ENCODE results near the gene ADGRV1.

Gene ADGRV1

DNA sequence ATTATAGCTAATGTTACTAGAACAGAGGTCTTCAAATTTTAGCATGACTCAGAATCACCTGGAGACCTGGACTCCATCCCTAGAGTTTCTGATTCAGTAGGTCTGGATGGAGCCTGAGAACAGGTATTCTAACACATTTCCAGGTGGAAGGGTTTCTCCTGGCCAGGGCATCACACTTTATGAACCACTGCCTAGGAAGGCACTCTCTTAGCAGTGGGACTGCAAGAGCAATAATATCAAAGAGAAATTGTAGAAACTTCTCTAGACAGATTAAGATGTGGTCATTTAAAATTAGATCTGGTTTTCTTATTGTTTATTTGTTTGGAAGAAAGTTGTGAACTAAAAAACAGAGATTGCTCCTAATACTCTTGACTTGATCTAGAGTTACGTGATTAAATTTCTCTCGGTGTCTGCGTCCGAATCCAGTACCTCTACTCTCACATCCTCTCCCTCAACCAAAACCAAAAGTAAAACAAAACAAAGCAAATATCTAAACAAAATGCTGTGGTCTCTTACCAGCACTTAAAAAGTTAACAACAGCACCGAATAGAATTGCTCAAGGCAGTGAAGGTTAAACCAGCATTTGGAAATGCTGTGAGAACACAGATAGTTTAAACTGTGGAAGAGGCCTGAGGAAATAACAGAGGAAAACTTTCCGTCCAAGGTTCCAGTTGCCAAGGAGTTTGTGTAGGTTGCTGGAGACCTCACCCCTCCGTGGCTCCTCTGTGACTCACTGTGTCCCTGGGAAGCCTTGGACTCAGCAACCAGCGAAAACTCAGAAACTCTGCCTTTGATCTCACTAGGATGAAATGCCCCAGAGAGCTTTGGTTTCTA lies 631.1 kb downstream of the ADGRV1 start:
- in situ Hi-C loops (cut with HindIII; ENCODE audit: low pct_unique_long_range_greater_than_20kb, low sequenced_read_pairs), result no loop called here
- no peak for TF ChIP-seq JUND (IDR thresholded peaks at IDR 0.05; ENCODE audit: low read depth)
- DNase-seq (ENCODE audit: low read depth in 1 of 2, low spot score in 1 of 2), result peak in 1 of 2 experiments; percentile 5

DNA sequence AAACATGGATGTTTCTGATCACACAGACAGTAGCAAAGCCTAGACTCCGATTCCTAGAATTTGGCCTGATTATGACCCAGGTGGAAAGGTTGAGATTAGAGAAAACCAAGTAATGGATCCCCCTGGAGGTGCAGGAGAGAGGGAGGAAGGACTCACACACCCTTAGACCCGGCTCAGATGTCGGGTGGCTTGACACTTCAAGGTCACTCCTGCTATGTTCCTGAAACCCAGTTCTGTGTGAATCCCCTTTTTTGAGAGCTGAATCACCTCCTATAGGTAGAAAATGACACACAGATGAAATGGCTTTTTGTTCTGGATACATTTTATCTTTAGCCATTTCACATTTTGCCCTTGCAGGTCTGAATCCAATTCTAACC lies 631.7 kb downstream of the ADGRV1 start:
- TF ChIP-seq JUND (IDR thresholded peaks at IDR 0.05; ENCODE audit: low read depth), result no peak

DNA sequence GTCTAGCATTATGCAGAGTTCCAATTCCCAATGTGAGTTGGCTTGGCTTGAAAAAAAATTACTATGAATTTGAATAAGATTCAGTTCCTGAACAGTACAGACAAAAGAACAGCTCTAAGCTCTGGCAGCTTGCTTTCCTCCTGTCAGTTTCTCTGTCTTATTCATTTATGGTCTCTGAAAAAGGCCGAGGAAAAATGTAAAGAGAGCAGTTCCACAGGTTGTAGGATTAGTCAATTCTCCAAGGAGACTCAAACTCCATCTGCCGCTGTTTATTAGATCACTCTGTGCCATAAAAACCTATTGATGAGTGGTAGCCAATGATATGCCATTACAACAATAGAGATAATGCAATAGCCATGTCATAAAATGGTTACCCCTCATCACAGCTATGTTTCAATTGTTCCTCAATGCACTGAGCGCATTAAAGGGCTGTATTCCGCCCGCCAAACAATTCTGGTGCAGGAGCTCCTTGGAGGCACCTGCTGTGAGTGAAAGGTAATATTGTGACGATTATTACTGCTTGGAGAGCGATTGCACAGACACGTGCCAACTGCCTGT lies 636.3 kb downstream of the ADGRV1 start:
- in situ Hi-C loops (cut with HindIII; ENCODE audit: low pct_unique_long_range_greater_than_20kb, low sequenced_read_pairs), result no loop called here
- TF ChIP-seq JUND (IDR thresholded peaks at IDR 0.05; ENCODE audit: low read depth), result no peak
- no peak for DNase-seq (ENCODE audit: low read depth in 1 of 2, low spot score in 1 of 2)

More for the DNA sequence above, 631.7 kb downstream of the ADGRV1 start:
- in situ Hi-C loops (cut with HindIII; ENCODE audit: low pct_unique_long_range_greater_than_20kb, low sequenced_read_pairs), result no loop called here
- no peak for DNase-seq (ENCODE audit: low read depth in 1 of 2, low spot score in 1 of 2)

DNA sequence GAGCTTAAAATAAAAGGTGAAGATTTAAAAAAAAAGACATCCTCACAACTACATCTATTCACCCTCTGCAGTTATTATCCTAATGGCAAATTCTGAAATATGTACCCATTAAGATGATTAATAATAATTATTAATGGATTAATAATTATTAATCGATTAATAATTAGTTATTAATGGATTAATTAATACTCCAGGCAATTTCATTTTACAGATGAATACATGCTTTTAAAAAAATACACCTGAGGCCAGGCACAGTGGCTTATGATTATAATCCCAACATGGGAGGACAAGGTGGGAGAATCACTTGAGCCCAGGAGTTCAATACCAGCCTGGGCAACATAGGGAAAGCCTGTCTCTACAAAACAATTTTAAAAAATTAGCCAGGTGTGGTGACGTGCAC lies 642.1 kb downstream of the ADGRV1 start:
- DNase-seq (ENCODE audit: low read depth in 1 of 2, low spot score in 1 of 2), result no peak
- in situ Hi-C loops (cut with HindIII; ENCODE audit: low pct_unique_long_range_greater_than_20kb, low sequenced_read_pairs), result no loop called here
- no peak for TF ChIP-seq JUND (IDR thresholded peaks at IDR 0.05; ENCODE audit: low read depth)

DNA sequence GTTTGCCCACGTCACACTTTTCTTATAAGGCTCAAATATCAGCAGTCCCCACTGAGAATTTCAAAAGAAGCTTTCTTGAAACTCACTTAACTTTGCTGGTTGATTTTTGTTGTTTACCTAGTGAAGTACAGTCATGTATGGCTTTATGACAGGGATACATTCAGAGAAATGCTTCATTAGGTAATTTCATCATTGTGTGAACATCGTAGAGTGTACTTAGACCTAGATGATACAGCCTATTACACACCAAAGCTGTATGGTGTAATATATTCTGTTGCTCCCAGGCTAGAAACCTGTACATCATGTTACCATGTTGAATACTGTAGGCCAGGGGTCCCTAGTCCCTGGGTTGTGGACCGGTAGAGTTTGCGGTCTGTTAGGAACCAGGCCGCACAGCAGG lies 647.5 kb downstream of the ADGRV1 start:
- DNase-seq (ENCODE audit: low read depth in 1 of 2, low spot score in 1 of 2), result no peak
- in situ Hi-C loops (cut with HindIII; ENCODE audit: low pct_unique_long_range_greater_than_20kb, low sequenced_read_pairs), result no loop called here
- no peak for TF ChIP-seq JUND (IDR thresholded peaks at IDR 0.05; ENCODE audit: low read depth)

DNA sequence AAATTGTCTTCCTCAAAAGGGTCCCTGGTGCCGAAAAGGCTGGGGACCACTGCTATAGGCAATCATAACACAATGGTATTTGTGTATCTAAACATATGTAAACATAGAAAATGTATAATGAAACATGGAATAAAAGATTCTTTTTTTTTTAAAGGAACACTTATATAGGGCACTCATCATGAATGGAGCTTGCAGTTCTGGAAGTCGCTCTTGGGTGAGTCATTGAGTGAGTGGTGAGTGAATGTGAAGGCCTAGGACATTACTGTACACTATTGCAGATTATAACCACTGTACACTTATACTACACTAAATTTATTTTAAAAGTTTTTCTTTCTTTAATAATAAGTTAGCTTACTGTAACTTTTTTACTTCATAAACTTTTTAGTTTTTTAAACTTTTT lies 648.1 kb downstream of the ADGRV1 start:
- no peak for TF ChIP-seq JUND (IDR thresholded peaks at IDR 0.05; ENCODE audit: low read depth)
- DNase-seq (ENCODE audit: low read depth in 1 of 2, low spot score in 1 of 2), result no peak
- in situ Hi-C loops (cut with HindIII; ENCODE audit: low pct_unique_long_range_greater_than_20kb, low sequenced_read_pairs), result no loop called here

DNA sequence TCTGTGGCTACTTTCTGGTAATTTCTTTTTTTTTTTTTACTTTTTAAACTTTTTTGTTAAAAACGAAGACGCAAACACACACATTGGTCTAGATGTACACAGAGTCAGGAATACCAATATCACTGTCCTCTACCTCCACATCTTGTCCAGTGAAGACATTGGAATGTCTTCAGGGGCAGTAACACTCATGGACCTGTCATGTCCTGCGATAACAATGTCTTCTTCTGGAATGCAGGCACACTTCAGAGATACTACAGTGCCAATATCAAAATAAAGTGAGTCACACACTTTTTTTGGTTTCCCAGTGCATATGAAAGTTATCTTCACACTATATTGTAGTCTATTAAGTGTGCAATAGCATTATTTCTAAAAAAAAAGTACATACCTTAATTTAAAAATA lies 648.7 kb downstream of the ADGRV1 start:
- no peak for TF ChIP-seq JUND (IDR thresholded peaks at IDR 0.05; ENCODE audit: low read depth)
- DNase-seq (ENCODE audit: low read depth in 1 of 2, low spot score in 1 of 2), result no peak
- in situ Hi-C loops (cut with HindIII; ENCODE audit: low pct_unique_long_range_greater_than_20kb, low sequenced_read_pairs), result no loop called here

DNA sequence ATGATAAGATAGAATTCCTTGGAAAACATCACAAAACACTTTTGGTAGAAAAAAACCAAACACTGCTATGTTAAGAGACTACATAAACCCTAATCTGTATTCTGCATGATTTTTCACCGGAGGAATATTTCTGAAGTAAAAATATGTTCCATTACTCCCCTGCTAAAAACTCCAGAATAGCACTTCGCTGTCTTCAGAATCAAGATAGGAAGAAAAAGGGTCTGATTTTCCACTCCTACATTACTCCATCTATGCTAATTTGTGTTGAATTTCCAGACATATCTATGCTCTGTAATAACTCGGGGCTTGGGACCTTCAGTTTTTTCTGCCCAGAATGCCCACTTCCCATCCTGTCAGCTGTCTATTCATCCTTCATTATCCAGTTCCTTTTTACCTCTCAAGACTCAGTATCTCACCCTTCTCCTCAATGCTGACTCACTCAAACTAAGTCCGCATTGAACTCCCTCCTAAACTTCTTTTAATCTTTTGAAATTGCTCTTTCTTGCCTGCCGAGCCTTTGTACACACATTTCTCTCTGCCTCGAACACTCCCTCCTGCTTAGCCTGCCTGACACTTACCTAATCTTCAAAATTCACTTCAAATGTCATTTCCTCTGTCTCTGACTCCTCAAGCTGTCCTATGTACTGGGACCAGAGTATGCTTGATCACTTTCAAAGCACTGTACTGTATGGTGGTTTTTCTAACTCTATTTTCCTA lies 653.6 kb downstream of the ADGRV1 start:
- no peak for DNase-seq (ENCODE audit: low read depth in 1 of 2, low spot score in 1 of 2)
- no peak for TF ChIP-seq JUND (IDR thresholded peaks at IDR 0.05; ENCODE audit: low read depth)
- in situ Hi-C loops (cut with HindIII; ENCODE audit: low pct_unique_long_range_greater_than_20kb, low sequenced_read_pairs), result no loop called here

DNA sequence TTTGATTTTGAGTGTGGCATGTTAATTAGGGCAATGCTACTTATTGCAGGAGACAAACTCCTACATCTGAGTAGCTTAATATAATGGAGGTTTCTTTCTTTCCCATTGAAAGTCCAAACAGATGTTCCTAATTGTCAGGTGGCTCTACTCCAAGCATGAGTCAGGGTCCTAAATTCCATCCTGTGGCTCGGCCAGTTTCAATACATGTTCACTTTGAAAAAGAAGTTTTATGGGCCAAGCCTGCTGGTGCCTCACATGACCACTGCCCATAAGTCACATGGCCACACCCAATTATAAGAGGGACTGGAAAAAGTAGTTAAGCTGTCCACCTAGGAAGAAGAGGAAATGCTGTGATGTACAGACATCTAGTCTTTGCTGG lies 654.1 kb downstream of the ADGRV1 start:
- in situ Hi-C loops (cut with HindIII; ENCODE audit: low pct_unique_long_range_greater_than_20kb, low sequenced_read_pairs), result no loop called here
- no peak for DNase-seq (ENCODE audit: low read depth in 1 of 2, low spot score in 1 of 2)
- no peak for TF ChIP-seq JUND (IDR thresholded peaks at IDR 0.05; ENCODE audit: low read depth)
